CD14-positive monocyte (primary cell): Measurements from ENCODE around the gene BCAS1. TPM values are rescaled to one million over a fixed set of nuclear protein-coding genes. Genes with fewer than 3 reads are reported as not detected.

Source experiments
- DNase-seq, 3 donors: peaks; one replicate each; pipeline ENCODE4 v3.0.0-alpha.2; 2011 to 2022
- H2AFZ ChIP-seq: 2 replicates; pipeline ENCODE4 v1.6.0; 2012; ENCODE audit warnings: mild to moderate bottlenecking, low read depth, low read length, inconsistent platforms; ENCODE audit not compliant: insufficient read depth, poor library complexity, severe bottlenecking
- H3K27ac ChIP-seq, 2 donors: 1 replicate in 1 of 2; 2 replicates in 1 of 2; pipeline ENCODE4 v1.5.1; 2012 to 2013; ENCODE audit warnings: low read length in 2 of 2, control low read depth in 1 of 2, inconsistent platforms in 1 of 2, low read depth in 1 of 2, mild to moderate bottlenecking in 1 of 2
- H3K27me3 ChIP-seq, 2 donors: one replicate each; pipeline versions ENCODE4 v1.6.0 to v1.6.1; 2011 to 2013; ENCODE audit warnings: low read length in 2 of 2; ENCODE audit not compliant: control insufficient read depth in 2 of 2, insufficient read depth in 2 of 2
- H3K36me3 ChIP-seq, 2 donors: replicated peaks in 1 of 2; 1 replicate in 1 of 2; 2 replicates in 1 of 2; pipeline versions ENCODE4 v1.5.1 to v1.6.1; 2012 to 2013; ENCODE audit warnings: low read length in 2 of 2, control low read depth in 1 of 2, inconsistent platforms in 1 of 2, mild to moderate bottlenecking in 1 of 2; ENCODE audit not compliant: insufficient read depth in 2 of 2, control insufficient read depth in 1 of 2
- H3K4me1 ChIP-seq, 2 donors: 1 replicate in 1 of 2; 2 replicates in 1 of 2; pipeline versions ENCODE4 v1.5.1 to v1.6.1; 2012 to 2013; ENCODE audit warnings: low read length in 2 of 2, control low read depth in 1 of 2, inconsistent platforms in 1 of 2, mild to moderate bottlenecking in 1 of 2, moderate library complexity in 1 of 2; ENCODE audit not compliant: insufficient read depth in 2 of 2, control insufficient read depth in 1 of 2
- H3K4me2 ChIP-seq: replicated peaks from 2 replicates; pipeline ENCODE3; 2012; ENCODE audit warnings: low read length, moderate library complexity, mild to moderate bottlenecking; ENCODE audit not compliant: poor library complexity, severe bottlenecking; ENCODE audit errors: extremely low read depth
- H3K4me3 ChIP-seq, 3 experiments: fragments of 200-600 bp in 1 of 3; sonication (generic) in 1 of 3; replicated peaks in 1 of 3; 1 replicate in 2 of 3; 2 replicates in 1 of 3; pipeline ENCODE4 v1.5.1; 2011 to 2013; ENCODE audit warnings: low read length in 3 of 3, mild to moderate bottlenecking in 3 of 3, control low read depth in 2 of 3, low read depth in 2 of 3, inconsistent platforms in 1 of 3, moderate library complexity in 1 of 3
- H3K79me2 ChIP-seq: 2 replicates; pipeline ENCODE4 v1.6.0; 2012; ENCODE audit warnings: mild to moderate bottlenecking, control low read depth, inconsistent platforms, low read length, moderate library complexity; ENCODE audit not compliant: insufficient read depth
- H3K9ac ChIP-seq: 2 replicates; pipeline ENCODE4 v1.6.0; 2017; ENCODE audit warnings: low read length, mild to moderate bottlenecking; ENCODE audit not compliant: insufficient read depth, poor library complexity, severe bottlenecking
- H3K9me3 ChIP-seq, 2 donors: replicated peaks in 1 of 2; 1 replicate in 1 of 2; 2 replicates in 1 of 2; pipeline versions ENCODE4 v1.5.1 to v1.6.1; 2012 to 2013; ENCODE audit warnings: low read length in 2 of 2, control low read depth in 1 of 2; ENCODE audit not compliant: control insufficient read depth in 1 of 2, insufficient read depth in 1 of 2
- H4K20me1 ChIP-seq: 2 replicates; pipeline ENCODE4 v1.6.0; 2012; ENCODE audit warnings: mild to moderate bottlenecking, low read length, control low read depth, moderate library complexity; ENCODE audit not compliant: insufficient read depth
- H3K27ac Mint-ChIP-seq, 7 donors: one replicate each; pipeline ENCODE4 v1.8.0; 2020; ENCODE audit warnings: mild to moderate bottlenecking in 7 of 7, mixed read lengths in 7 of 7, moderate library complexity in 6 of 7, inconsistent platforms in 2 of 7
- H3K27me3 Mint-ChIP-seq, 3 donors: one replicate each; pipeline ENCODE4 v1.8.0; 2021 to 2022; ENCODE audit warnings: low read depth in 3 of 3, mild to moderate bottlenecking in 3 of 3, mixed read lengths in 3 of 3, moderate library complexity in 3 of 3, inconsistent platforms in 1 of 3
- H3K36me3 Mint-ChIP-seq, 2 donors: one replicate each; pipeline ENCODE4 v1.8.0; 2020; ENCODE audit warnings: mixed read lengths in 2 of 2, inconsistent platforms in 1 of 2, mild to moderate bottlenecking in 1 of 2
- H3K4me1 Mint-ChIP-seq: one replicate; pipeline ENCODE4 v1.8.0; 2020; ENCODE audit warnings: mild to moderate bottlenecking, mixed read lengths
- H3K4me3 Mint-ChIP-seq, 2 donors: one replicate each; pipeline ENCODE4 v1.8.0; 2020; ENCODE audit warnings: mild to moderate bottlenecking in 2 of 2, mixed read lengths in 2 of 2, moderate library complexity in 1 of 2
- H3K9me3 Mint-ChIP-seq, 7 donors: one replicate each; pipeline ENCODE4 v1.8.0; 2020 to 2022; ENCODE audit warnings: mixed read lengths in 7 of 7, mild to moderate bottlenecking in 6 of 7, moderate library complexity in 6 of 7, inconsistent platforms in 2 of 7
- WGBS: methylation state at CpG from one replicate; pipeline ENCODE4 v1.1.5; 2013; ENCODE audit warnings: missing lambda C conversion rate; ENCODE audit not compliant: insufficient coverage; 5-methylcytosine and 5-hydroxymethylcytosine counted together
- intact Hi-C, 2 donors: fragments of 100-400 bp; cut with micrococcal nuclease; formaldehyde crosslinking; loops; one replicate each; pipeline versions ENCODE4 v1.15.0 to v1.15.1; 2023
- polyA plus RNA-seq, 3 donors: library from polyadenylated mRNA; depleted of rRNA in 1 of 3; unstranded in 2 of 3; stranded (reverse) in 1 of 3; fragments of 300-500 nt in 2 of 3; fragments of >200 nt in 1 of 3; fragmentation: Illumina TruSeq in 2 of 3; gene quantifications; 1 replicate in 2 of 3; 2 replicates in 1 of 3; pipeline ENCODE4 v1.2.3, GENCODE V29; 2012 to 2021
- TF ChIP-seq, protein P1 (sequence below): fragments of 200-600 bp; IDR thresholded peaks from one replicate; pipeline ENCODE4 v1.8.0; 2022; ENCODE audit warnings: antibody characterized with exemption, mild to moderate bottlenecking

BCAS1 gene
- polyA plus RNA-seq, 3 donors = 0.01 to 0.02 TPM; not detected in 1

DNA sequence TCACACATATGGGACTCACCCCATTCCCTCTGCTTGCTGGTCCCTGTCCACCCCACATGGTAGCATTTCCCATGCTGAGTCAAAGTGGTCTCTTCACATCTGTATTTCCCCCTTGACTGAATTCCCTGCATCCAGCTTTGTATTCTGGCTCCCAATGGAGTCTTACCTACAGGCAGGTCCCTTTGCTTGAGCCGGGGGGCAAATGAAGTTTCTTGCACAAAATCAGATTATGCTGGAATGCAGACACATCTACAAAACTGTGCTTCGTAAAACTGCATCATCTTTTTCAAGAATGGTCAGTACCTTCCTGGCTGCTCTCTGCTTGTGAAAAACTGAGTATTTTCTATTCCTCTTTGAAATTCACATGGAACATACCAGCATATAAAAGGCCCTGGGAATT is 32.1 kb upstream of the BCAS1 start:
- H3K27ac Mint-ChIP-seq = no peak overlapping the region
- Histone ChIP-seq H3K27me3 (no peaks in the 10 kb centered on the region), H3K9me3 (no peaks in the 10 kb centered on the region), H3K36me3 (no peaks in the 10 kb centered on the region), H3K4me3 (no peak overlapping the region), H3K4me1 (peaks cover 3 to 8% of the 10 kb centered on the region in 2 donors), H3K79me2 (no peaks in the 10 kb centered on the region), H3K4me2 (no peak overlapping the region), H3K9ac (no peak overlapping the region), H4K20me1 (no peaks in the 10 kb centered on the region), H3K27ac (no peak overlapping the region), H2AFZ (no peak overlapping the region)
- 94% methylated on average over 2 of the region's 2 CpGs for WGBS
- no peak overlapping the region for H3K4me3 Mint-ChIP-seq
- H3K4me1 Mint-ChIP-seq = peaks cover 17% of the 10 kb centered on the region
- intact Hi-C loops = no loop called here
- peaks cover 0 to 7% (median 0%) of the 10 kb centered on the region in 3 donors for H3K27me3 Mint-ChIP-seq
- no peaks in the 10 kb centered on the region for H3K36me3 Mint-ChIP-seq
- DNase-seq = no peak
- no peaks in the 10 kb centered on the region for H3K9me3 Mint-ChIP-seq
- TF ChIP-seq, protein P1, sequence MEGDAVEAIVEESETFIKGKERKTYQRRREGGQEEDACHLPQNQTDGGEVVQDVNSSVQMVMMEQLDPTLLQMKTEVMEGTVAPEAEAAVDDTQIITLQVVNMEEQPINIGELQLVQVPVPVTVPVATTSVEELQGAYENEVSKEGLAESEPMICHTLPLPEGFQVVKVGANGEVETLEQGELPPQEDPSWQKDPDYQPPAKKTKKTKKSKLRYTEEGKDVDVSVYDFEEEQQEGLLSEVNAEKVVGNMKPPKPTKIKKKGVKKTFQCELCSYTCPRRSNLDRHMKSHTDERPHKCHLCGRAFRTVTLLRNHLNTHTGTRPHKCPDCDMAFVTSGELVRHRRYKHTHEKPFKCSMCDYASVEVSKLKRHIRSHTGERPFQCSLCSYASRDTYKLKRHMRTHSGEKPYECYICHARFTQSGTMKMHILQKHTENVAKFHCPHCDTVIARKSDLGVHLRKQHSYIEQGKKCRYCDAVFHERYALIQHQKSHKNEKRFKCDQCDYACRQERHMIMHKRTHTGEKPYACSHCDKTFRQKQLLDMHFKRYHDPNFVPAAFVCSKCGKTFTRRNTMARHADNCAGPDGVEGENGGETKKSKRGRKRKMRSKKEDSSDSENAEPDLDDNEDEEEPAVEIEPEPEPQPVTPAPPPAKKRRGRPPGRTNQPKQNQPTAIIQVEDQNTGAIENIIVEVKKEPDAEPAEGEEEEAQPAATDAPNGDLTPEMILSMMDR = no peak

DNA sequence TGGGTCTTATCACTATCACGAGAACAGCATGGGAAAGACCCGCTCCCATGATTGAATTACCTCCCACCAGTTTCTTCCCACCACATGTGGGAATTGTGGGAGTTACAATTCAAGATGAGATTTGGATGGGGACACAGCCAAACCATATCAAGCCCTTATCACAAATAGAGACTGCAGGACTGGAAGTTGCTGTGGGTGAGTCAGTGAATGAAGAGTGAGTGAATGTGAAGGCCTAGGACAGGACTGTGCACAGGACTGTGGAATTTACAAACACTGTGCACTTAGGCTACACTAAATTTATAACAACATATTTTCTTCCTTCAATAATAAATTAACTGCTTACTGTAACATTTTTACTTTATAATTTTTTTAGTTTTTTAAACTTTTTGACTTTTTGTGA is 30.2 kb upstream of the BCAS1 start:
- Histone ChIP-seq H2AFZ (no peak overlapping the region), H4K20me1 (no peaks in the 10 kb centered on the region), H3K79me2 (no peaks in the 10 kb centered on the region), H3K9me3 (no peaks in the 10 kb centered on the region), H3K36me3 (no peaks in the 10 kb centered on the region), H3K4me1 (peaks cover 3 to 8% of the 10 kb centered on the region in 2 donors), H3K27ac (no peak overlapping the region), H3K4me2 (no peak overlapping the region), H3K4me3 (no peak overlapping the region), H3K27me3 (no peaks in the 10 kb centered on the region), H3K9ac (no peak overlapping the region)
- Mint-ChIP-seq H3K4me3 (no peak overlapping the region), H3K36me3 (no peaks in the 10 kb centered on the region), H3K27me3 (peaks cover 0 to 4% (median 0%) of the 10 kb centered on the region in 3 donors), H3K27ac (no peak overlapping the region), H3K9me3 (no peaks in the 10 kb centered on the region), H3K4me1 (peaks cover 18% of the 10 kb centered on the region)
- intact Hi-C loops = no loop called here
- no CpG with 5 or more reads among the region's 2 CpGs for WGBS
- no peak for DNase-seq
- TF ChIP-seq, protein P1 = no peak
